ENCODE results near the gene PRRG2. TPM values are rescaled to one million over a fixed set of nuclear protein-coding genes. Genes with fewer than 3 reads are reported as not detected.
A peak's percentile ranks its signal among the peaks of the same experiment; 100 is the strongest.

PRRG2 gene
- total RNA-seq, 1 experiment from 2014 or later, result 4.7 TPM

DNA sequence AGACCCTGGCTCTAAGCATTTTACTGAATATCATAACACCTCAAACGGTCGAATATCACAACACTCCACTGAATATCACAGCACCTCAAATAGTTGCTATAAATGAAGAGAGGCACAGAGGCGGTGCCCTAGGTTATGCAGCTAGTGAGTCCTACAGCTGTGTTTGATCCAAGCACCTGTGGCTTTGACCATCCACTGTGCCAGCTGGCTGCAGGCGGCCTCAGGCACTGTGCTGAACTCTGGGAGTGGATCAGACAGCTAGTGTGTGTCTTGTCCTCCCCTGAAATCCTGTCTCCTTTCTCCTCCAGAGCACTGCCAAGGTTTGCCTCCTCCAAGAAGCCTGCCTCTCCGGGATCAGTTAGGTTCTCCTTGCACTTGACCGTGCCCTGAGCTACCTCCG is 8.1 kb upstream of the PRRG2 start:
- TF ChIP-seq, protein P1, sequence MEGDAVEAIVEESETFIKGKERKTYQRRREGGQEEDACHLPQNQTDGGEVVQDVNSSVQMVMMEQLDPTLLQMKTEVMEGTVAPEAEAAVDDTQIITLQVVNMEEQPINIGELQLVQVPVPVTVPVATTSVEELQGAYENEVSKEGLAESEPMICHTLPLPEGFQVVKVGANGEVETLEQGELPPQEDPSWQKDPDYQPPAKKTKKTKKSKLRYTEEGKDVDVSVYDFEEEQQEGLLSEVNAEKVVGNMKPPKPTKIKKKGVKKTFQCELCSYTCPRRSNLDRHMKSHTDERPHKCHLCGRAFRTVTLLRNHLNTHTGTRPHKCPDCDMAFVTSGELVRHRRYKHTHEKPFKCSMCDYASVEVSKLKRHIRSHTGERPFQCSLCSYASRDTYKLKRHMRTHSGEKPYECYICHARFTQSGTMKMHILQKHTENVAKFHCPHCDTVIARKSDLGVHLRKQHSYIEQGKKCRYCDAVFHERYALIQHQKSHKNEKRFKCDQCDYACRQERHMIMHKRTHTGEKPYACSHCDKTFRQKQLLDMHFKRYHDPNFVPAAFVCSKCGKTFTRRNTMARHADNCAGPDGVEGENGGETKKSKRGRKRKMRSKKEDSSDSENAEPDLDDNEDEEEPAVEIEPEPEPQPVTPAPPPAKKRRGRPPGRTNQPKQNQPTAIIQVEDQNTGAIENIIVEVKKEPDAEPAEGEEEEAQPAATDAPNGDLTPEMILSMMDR (IDR thresholded peaks at IDR 0.05; ENCODE audit: unreplicated experiment), result no peak
- POLR2A ChIA-PET, result interaction anchor here (0.7 kb wide), 1 partner anchor 137 kb away, joined by 5 read pairs; no protein-coding TSS in a partner anchor
- peaks cover 17% of the 10 kb centered on the region for H3K4me1 Mint-ChIP-seq (ENCODE audit: insufficient read depth, unreplicated experiment)
- intact Hi-C loops (cut with micrococcal nuclease), result no loop called here
- CTCF ChIA-PET, result interaction anchor here (0.6 to 5.3 kb wide), 6 partner anchors 9 to 95 kb away, joined by 3 to 89 read pairs (median 4); partner anchors contain the start of genes BCL2L12 and IRF3
- no peaks in the 10 kb centered on the region for H3K27me3 Mint-ChIP-seq (ENCODE audit: insufficient read depth, unreplicated experiment)
- H3K27ac Mint-ChIP-seq (ENCODE audit: low read depth, unreplicated experiment), result no peak overlapping the region
- peaks cover 33% of the 10 kb centered on the region for H3K36me3 Mint-ChIP-seq (ENCODE audit: insufficient read depth, unreplicated experiment)
- H3K9me3 Mint-ChIP-seq (ENCODE audit: unreplicated experiment), result no peaks in the 10 kb centered on the region
- H3K4me3 Mint-ChIP-seq (ENCODE audit: unreplicated experiment), result no peak overlapping the region
- DNase-seq (ENCODE audit: unreplicated experiment), result no peak
- no TSS peak for BruUV-seq (replicated peaks)

DNA sequence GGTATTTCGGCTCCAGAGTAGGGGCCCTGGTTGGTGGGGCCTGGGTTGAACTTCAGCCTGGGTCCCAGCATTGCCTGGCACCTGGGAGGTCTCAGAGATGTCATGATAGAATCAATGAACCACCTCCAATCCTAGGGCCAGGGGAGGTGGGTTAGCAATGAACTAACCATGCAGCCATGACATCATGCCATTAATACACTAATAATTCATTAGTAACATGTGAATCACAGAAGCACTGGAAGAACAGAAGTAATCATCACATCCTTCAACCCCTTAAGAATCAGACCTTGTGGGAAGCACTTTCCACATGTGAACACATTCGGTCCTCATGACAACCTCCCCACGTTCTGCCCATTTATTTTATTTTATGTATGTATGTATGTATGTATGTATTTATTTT is 7.7 kb upstream of the PRRG2 start:
- TF ChIP-seq, protein P1 (IDR thresholded peaks at IDR 0.05; ENCODE audit: unreplicated experiment), result no peak
- CTCF ChIA-PET, result interaction anchor here (0.6 to 5.3 kb wide), 5 partner anchors 9 to 130 kb away, joined by 3 to 89 read pairs (median 3); no protein-coding TSS in a partner anchor
- H3K36me3 Mint-ChIP-seq (ENCODE audit: insufficient read depth, unreplicated experiment), result peaks cover 33% of the 10 kb centered on the region

DNA sequence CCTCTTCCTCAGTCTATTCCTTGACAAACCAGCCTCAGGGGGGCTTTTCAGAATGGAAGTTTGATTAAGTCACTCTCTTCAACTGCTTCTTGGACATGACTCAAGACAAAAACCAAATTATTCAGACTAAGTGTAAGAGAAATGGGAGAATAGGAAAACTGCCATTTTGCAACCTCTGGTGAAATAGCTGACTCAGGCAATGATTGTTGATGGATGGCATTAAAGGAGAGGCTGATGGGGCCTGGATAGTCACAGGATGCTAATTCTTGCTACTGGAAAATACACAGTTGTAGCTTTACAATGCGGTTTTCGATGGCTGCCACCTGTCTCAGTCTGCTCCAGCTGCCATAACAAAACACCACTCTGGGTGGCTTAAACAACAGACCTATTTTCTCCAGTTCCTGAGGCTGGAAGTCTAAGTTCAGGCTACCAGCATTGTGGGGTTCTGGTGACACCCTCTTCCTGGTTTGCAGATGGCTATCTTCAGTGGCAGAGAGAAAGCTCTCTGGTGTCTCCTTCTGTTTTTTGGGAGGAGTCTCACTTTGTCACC is 6.8 kb upstream of the PRRG2 start:
- intact Hi-C loops (cut with micrococcal nuclease), result no loop called here
- TF ChIP-seq, protein P1 (IDR thresholded peaks at IDR 0.05; ENCODE audit: unreplicated experiment), result no peak
- ChIA-PET POLR2A (interaction anchor here (1.4 kb wide), 1 partner anchor 78 kb away, joined by 3 read pairs; the partner anchor contains the start of gene RPS11), CTCF (interaction anchor here (0.5 to 1.2 kb wide), 6 partner anchors 14 to 237 kb away, joined by 3 to 4 read pairs (median 4); no protein-coding TSS in a partner anchor)
- Mint-ChIP-seq H3K4me3 (ENCODE audit: unreplicated experiment) (no peak overlapping the region), H3K36me3 (ENCODE audit: insufficient read depth, unreplicated experiment) (peaks cover 33% of the 10 kb centered on the region), H3K9me3 (ENCODE audit: unreplicated experiment) (no peaks in the 10 kb centered on the region), H3K4me1 (ENCODE audit: insufficient read depth, unreplicated experiment) (peaks cover 16% of the 10 kb centered on the region), H3K27ac (ENCODE audit: low read depth, unreplicated experiment) (no peak overlapping the region), H3K27me3 (ENCODE audit: insufficient read depth, unreplicated experiment) (no peaks in the 10 kb centered on the region)
- DNase-seq (ENCODE audit: unreplicated experiment), result no peak
- BruUV-seq (replicated peaks), result no TSS peak

More for the DNA sequence above, 7.7 kb upstream of the PRRG2 start:
- intact Hi-C loops (cut with micrococcal nuclease), result no loop called here
- no peak for DNase-seq (ENCODE audit: unreplicated experiment)
- H3K27me3 Mint-ChIP-seq (ENCODE audit: insufficient read depth, unreplicated experiment), result no peaks in the 10 kb centered on the region
- peaks cover 12% of the 10 kb centered on the region for H3K4me1 Mint-ChIP-seq (ENCODE audit: insufficient read depth, unreplicated experiment)
- no peak overlapping the region for H3K27ac Mint-ChIP-seq (ENCODE audit: low read depth, unreplicated experiment)
- POLR2A ChIA-PET, result interaction anchor here (0.7 kb wide), 1 partner anchor 137 kb away, joined by 5 read pairs; no protein-coding TSS in a partner anchor
- no peaks in the 10 kb centered on the region for H3K9me3 Mint-ChIP-seq (ENCODE audit: unreplicated experiment)
- no peak overlapping the region for H3K4me3 Mint-ChIP-seq (ENCODE audit: unreplicated experiment)
- no TSS peak for BruUV-seq (replicated peaks)

- TF ChIP-seq, protein P1 (IDR thresholded peaks at IDR 0.05; ENCODE audit: unreplicated experiment), result no peak
- peaks cover 22% of the 10 kb centered on the region for H3K4me1 Mint-ChIP-seq (ENCODE audit: insufficient read depth, unreplicated experiment)
- BruUV-seq (replicated peaks), result no TSS peak
- H3K9me3 Mint-ChIP-seq (ENCODE audit: unreplicated experiment), result no peaks in the 10 kb centered on the region
- peak overlapping the region; percentile 96 for H3K27ac Mint-ChIP-seq (ENCODE audit: low read depth, unreplicated experiment)
- ChIA-PET CTCF (interaction anchor here (0.6 to 4.6 kb wide), 3 partner anchors 9 to 95 kb away, joined by 3 to 40 read pairs (median 9); no protein-coding TSS in a partner anchor), POLR2A (interaction anchor here (0.7 to 4.8 kb wide), 17 partner anchors 9 to 586 kb away, joined by 3 to 138 read pairs (median 19); partner anchors contain the start of genes ALDH16A1, ATF5, BCL2L12 and GYS1)
- intact Hi-C loops (cut with micrococcal nuclease), result no loop called here
- peak overlapping the region; percentile 92 for H3K4me3 Mint-ChIP-seq (ENCODE audit: unreplicated experiment)
- no peaks in the 10 kb centered on the region for H3K27me3 Mint-ChIP-seq (ENCODE audit: insufficient read depth, unreplicated experiment)
- peaks cover 20% of the 10 kb centered on the region for H3K36me3 Mint-ChIP-seq (ENCODE audit: insufficient read depth, unreplicated experiment)
- no peak for DNase-seq (ENCODE audit: unreplicated experiment)
These were observed 1.9 kb upstream of the PRRG2 start for GRCh38 chr19:49579193-49579592.
